ENCODE data around the gene ANKRD36. TPM values are rescaled to one million over a fixed set of nuclear protein-coding genes. Genes with fewer than 3 reads are reported as not detected.
"Not testable (repeated sequence)": the region's sequence is repeated elsewhere in the genome, so short reads cannot be mapped to it uniquely, and the experiment has no call there.

ANKRD36 gene
- 10 to 100 TPM; 11.4 to 26.9 (median 20.4) TPM for polyA plus RNA-seq (ENCODE audit: insufficient read length in 4 of 4)

GRCh38 chr2:97113050-97113881 is at the start of gene ANKRD36:
TSS of gene ANKRD36 (plus strand) at chr2:97113153. CDS start at chr2:97113740, 587 bp downstream.
- peak; percentile 58 to 73 (median 62) for DNase-seq (ENCODE audit: low read depth in 4 of 4, low spot score in 2 of 4)

- not testable (repeated sequence) for DNase-seq (ENCODE audit: low read depth in 4 of 4, low spot score in 2 of 4)
These were observed 46.9 kb upstream of the ANKRD36 start for GRCh38 chr2:97066030-97066429.

GRCh38 chr2:97067279-97068004 is 45.5 kb upstream of the ANKRD36 start:
- no peak for DNase-seq (ENCODE audit: low read depth in 4 of 4, low spot score in 2 of 4)

- no peak for DNase-seq (ENCODE audit: low read depth in 4 of 4, low spot score in 2 of 4)
These were observed 44.9 kb upstream of the ANKRD36 start for GRCh38 chr2:97068074-97068473.

- DNase-seq (ENCODE audit: low read depth in 4 of 4, low spot score in 2 of 4) = not testable (repeated sequence)
These were observed 44.2 kb upstream of the ANKRD36 start for GRCh38 chr2:97068722-97069121.

- not testable (repeated sequence) for DNase-seq (ENCODE audit: low read depth in 4 of 4, low spot score in 2 of 4)
These were observed 42.0 kb upstream of the ANKRD36 start for GRCh38 chr2:97070915-97071314.

GRCh38 chr2:97077213-97077612 is 35.7 kb upstream of the ANKRD36 start:
- DNase-seq (ENCODE audit: low read depth in 4 of 4, low spot score in 2 of 4) = not testable (repeated sequence)

- not testable (repeated sequence) for DNase-seq (ENCODE audit: low read depth in 4 of 4, low spot score in 2 of 4)
These were observed 32.1 kb upstream of the ANKRD36 start for GRCh38 chr2:97080855-97081254.

GRCh38 chr2:97082206-97082605 is 30.7 kb upstream of the ANKRD36 start:
- DNase-seq (ENCODE audit: low read depth in 4 of 4, low spot score in 2 of 4) = not testable (repeated sequence)

- not testable (repeated sequence) for DNase-seq (ENCODE audit: low read depth in 4 of 4, low spot score in 2 of 4)
These were observed 29.4 kb upstream of the ANKRD36 start for GRCh38 chr2:97083516-97083915.

GRCh38 chr2:97085093-97085492 is 27.9 kb upstream of the ANKRD36 start:
- not testable (repeated sequence) for DNase-seq (ENCODE audit: low read depth in 4 of 4, low spot score in 2 of 4)

GRCh38 chr2:97088706-97089105 is 24.2 kb upstream of the ANKRD36 start:
- DNase-seq (ENCODE audit: low read depth in 4 of 4, low spot score in 2 of 4) = not testable (repeated sequence)

- DNase-seq (ENCODE audit: low read depth in 4 of 4, low spot score in 2 of 4) = not testable (repeated sequence)
These were observed 20.0 kb upstream of the ANKRD36 start for GRCh38 chr2:97092946-97093345.

- DNase-seq (ENCODE audit: low read depth in 4 of 4, low spot score in 2 of 4) = not testable (repeated sequence)
These were observed 18.8 kb upstream of the ANKRD36 start for GRCh38 chr2:97093983-97094771.

- DNase-seq (ENCODE audit: low read depth in 4 of 4, low spot score in 2 of 4) = peak in 2 of 4 donors; percentile 55 to 62
These were observed 18.0 kb upstream of the ANKRD36 start, which contains the start of gene FAHD2B for GRCh38 chr2:97094772-97095611. TSS of gene FAHD2B (minus strand) at chr2:97094882. CDS start at chr2:97091706, 3,176 bp downstream.

GRCh38 chr2:97095661-97096060 is 17.3 kb upstream of the ANKRD36 start:
- DNase-seq (ENCODE audit: low read depth in 4 of 4, low spot score in 2 of 4) = no peak

GRCh38 chr2:97098786-97099372 is 14.1 kb upstream of the ANKRD36 start:
- not testable (repeated sequence) for DNase-seq (ENCODE audit: low read depth in 4 of 4, low spot score in 2 of 4)

GRCh38 chr2:97106878-97107277 is 6.1 kb upstream of the ANKRD36 start:
- DNase-seq (ENCODE audit: low read depth in 4 of 4, low spot score in 2 of 4) = not testable (repeated sequence)

GRCh38 chr2:97111246-97111645 is 1.7 kb upstream of the ANKRD36 start:
- DNase-seq (ENCODE audit: low read depth in 4 of 4, low spot score in 2 of 4) = not testable (repeated sequence)

Data from left renal cortex interstitium (tissue), 4 donors.